SU-DHL-6 (cell line): ENCODE measurements around the gene TPST2.

Experiments used
- H2AFZ ChIP-seq: fragments of 200-600 bp; sonication (generic); 2 replicates; pipeline ENCODE4 v1.6.1; 2014; ENCODE audit warnings: low read depth, mild to moderate bottlenecking, moderate library complexity, mixed read lengths, antibody characterized with exemption, low read length; ENCODE audit not compliant: severe bottlenecking
- H3F3A ChIP-seq: fragments of 200-600 bp; shearing (Covaris generic); 2 replicates; pipeline ENCODE4 v1.6.0; 2016; ENCODE audit warnings: antibody characterized with exemption, mild to moderate bottlenecking; ENCODE audit not compliant: insufficient read depth
- H3K27ac ChIP-seq: fragments of 200-600 bp; sonication (generic); 2 replicates; pipeline ENCODE4 v1.5.1; 2016; ENCODE audit warnings: low read depth, mild to moderate bottlenecking, low read length, moderate library complexity, mixed read lengths
- H3K27me3 ChIP-seq: fragments of 200-600 bp; sonication (generic), shearing (Covaris generic); 2 replicates; pipeline ENCODE4 v1.6.0; 2014; ENCODE audit warnings: mild to moderate bottlenecking, low read length
- H3K36me3 ChIP-seq: fragments of 200-600 bp; sonication (generic); 2 replicates; pipeline ENCODE4 v1.6.1; 2014; ENCODE audit warnings: mild to moderate bottlenecking, low read length, mixed read lengths
- H3K4me2 ChIP-seq: fragments of 300-600, 200-600 bp; shearing (Covaris generic), sonication (generic); 2 replicates; pipeline ENCODE4 v1.6.0; 2014; ENCODE audit warnings: low read length, low read depth, mild to moderate bottlenecking; ENCODE audit not compliant: poor library complexity, severe bottlenecking
- H3K4me3 ChIP-seq: fragments of 200-600 bp; sonication (generic); 2 replicates; pipeline ENCODE4 v1.5.1; 2014; ENCODE audit warnings: antibody characterized with exemption, low read length, mild to moderate bottlenecking, mixed read lengths; ENCODE audit not compliant: insufficient read depth, poor library complexity, severe bottlenecking
- H3K79me2 ChIP-seq: fragments of 200-600 bp; sonication (generic); 2 replicates; pipeline ENCODE4 v1.6.1; 2014; ENCODE audit warnings: mild to moderate bottlenecking, low read length, moderate library complexity; ENCODE audit not compliant: insufficient read depth
- H3K9ac ChIP-seq: fragments of 200-600 bp; sonication (generic); 2 replicates; pipeline ENCODE4 v1.7.0; 2014; ENCODE audit warnings: mild to moderate bottlenecking, low read length
- H3K9me2 ChIP-seq: fragments of 200-600 bp; sonication (generic); replicated peaks from 2 replicates; pipeline ENCODE4 v1.6.1; 2014; ENCODE audit warnings: low read length; ENCODE audit not compliant: insufficient read depth
- H3K9me3 ChIP-seq: fragments of 200-600 bp; sonication (generic); 2 replicates; pipeline ENCODE4 v1.6.1; 2014; ENCODE audit warnings: low read length, mixed read lengths; ENCODE audit not compliant: insufficient read depth
- H4K20me1 ChIP-seq: fragments of 200-600 bp; sonication (generic); 2 replicates; pipeline ENCODE4 v1.6.1; 2014; ENCODE audit warnings: low read depth, mild to moderate bottlenecking, antibody characterized with exemption, low read length, moderate library complexity, mixed read lengths
- EZH2phosphoT487 ChIP-seq: fragments of 200-600 bp; sonication (generic), shearing (Covaris generic); conservative IDR thresholded peaks from 2 replicates; pipeline ENCODE4 v1.6.1; 2018; ENCODE audit warnings: mild to moderate bottlenecking, antibody characterized with exemption, low read length, moderate library complexity, mixed read lengths
- TF ChIP-seq, protein P1 (sequence below): fragments of 200-600 bp; sonication (generic); IDR thresholded peaks from one replicate; pipeline ENCODE4 v1.5.1; 2017; ENCODE audit warnings: antibody characterized with exemption, mild to moderate bottlenecking, low read length, moderate library complexity; ENCODE audit not compliant: insufficient read depth, poor library complexity, severe bottlenecking

Gene TPST2

DNA sequence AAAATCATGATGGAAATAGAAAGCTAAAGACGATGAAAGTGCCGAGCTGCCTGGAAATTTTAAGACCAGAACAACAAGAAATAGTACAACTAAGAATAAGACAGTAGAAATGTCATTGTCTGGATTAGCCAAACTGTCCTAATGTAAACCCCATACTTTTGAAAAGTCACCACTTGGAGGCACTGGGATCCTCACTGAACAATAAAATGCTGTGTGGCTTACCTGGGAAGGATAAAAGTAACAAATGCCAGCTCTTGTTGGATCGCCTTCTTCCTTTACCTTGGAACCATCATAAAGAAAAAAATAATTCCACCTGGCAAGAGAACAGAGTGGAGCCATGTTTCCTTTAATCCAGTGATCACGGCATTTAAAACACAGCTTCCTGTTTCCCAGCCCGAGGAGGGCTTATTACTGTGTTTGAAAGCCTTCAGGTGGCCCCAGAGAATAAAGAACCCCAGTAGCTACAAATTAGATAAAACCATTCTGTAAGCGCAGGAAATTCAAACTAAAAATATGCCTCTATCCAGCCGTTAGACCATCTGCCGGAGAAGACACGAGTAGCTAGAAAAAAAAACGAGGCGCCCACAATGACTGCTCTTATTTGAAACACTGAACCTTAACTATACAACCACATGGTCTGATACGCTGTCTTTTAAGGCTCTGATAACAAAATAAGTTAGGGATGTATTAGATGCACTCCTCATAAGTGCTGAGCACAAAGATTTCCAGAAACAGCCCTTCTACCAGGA is 110.7 kb downstream of the TPST2 start:
- H3K36me3 ChIP-seq = no peaks in the 10 kb centered on the region; the same call in 1 of the 2 replicates
- H3K79me2 ChIP-seq = peaks cover 43% of the 10 kb centered on the region
- peak overlapping the region; percentile 89 for H3K27ac ChIP-seq
- H3K27me3 ChIP-seq = no peaks in the 10 kb centered on the region
- peaks cover 27% of the 10 kb centered on the region for H3F3A ChIP-seq
- no peaks in the 10 kb centered on the region for H3K9me2 ChIP-seq
- peak overlapping the region; percentile 60 for H2AFZ ChIP-seq
- H3K9ac ChIP-seq = peak overlapping the region; percentile 83
- peak overlapping the region; percentile 98 for H3K4me2 ChIP-seq
- H4K20me1 ChIP-seq = no peaks in the 10 kb centered on the region
- TF ChIP-seq EZH2phosphoT487 = no peak
- TF ChIP-seq, protein P1, sequence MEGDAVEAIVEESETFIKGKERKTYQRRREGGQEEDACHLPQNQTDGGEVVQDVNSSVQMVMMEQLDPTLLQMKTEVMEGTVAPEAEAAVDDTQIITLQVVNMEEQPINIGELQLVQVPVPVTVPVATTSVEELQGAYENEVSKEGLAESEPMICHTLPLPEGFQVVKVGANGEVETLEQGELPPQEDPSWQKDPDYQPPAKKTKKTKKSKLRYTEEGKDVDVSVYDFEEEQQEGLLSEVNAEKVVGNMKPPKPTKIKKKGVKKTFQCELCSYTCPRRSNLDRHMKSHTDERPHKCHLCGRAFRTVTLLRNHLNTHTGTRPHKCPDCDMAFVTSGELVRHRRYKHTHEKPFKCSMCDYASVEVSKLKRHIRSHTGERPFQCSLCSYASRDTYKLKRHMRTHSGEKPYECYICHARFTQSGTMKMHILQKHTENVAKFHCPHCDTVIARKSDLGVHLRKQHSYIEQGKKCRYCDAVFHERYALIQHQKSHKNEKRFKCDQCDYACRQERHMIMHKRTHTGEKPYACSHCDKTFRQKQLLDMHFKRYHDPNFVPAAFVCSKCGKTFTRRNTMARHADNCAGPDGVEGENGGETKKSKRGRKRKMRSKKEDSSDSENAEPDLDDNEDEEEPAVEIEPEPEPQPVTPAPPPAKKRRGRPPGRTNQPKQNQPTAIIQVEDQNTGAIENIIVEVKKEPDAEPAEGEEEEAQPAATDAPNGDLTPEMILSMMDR = no peak
- H3K9me3 ChIP-seq = no peaks in the 10 kb centered on the region
- H3K4me3 ChIP-seq = peak overlapping the region; percentile 82

GRCh38 chr22:26477341-26477731 is 112.6 kb downstream of the TPST2 start:
- no peaks in the 10 kb centered on the region for H3K27me3 ChIP-seq
- H3K9ac ChIP-seq = no peak overlapping the region
- peaks cover 35% of the 10 kb centered on the region for H3K79me2 ChIP-seq

GRCh38 chr22:26476705-26477340 is 113.1 kb downstream of the TPST2 start:
- peaks cover 18% of the 10 kb centered on the region; the same call in 1 of the 2 replicates for H3F3A ChIP-seq
- no peak for TF ChIP-seq EZH2phosphoT487
- TF ChIP-seq, protein P1 = no peak
- H3K9me2 ChIP-seq = no peaks in the 10 kb centered on the region
- no peak overlapping the region for H3K4me2 ChIP-seq
- peaks cover 4% of the 10 kb centered on the region; the same call in 1 of the 2 replicates for H3K36me3 ChIP-seq
- no peak overlapping the region for H3K4me3 ChIP-seq
- H2AFZ ChIP-seq = no peak overlapping the region
- no peak overlapping the region for H3K9ac ChIP-seq
- no peaks in the 10 kb centered on the region for H4K20me1 ChIP-seq
- no peaks in the 10 kb centered on the region for H3K9me3 ChIP-seq
- H3K79me2 ChIP-seq = peaks cover 34% of the 10 kb centered on the region
- no peak overlapping the region for H3K27ac ChIP-seq
- no peaks in the 10 kb centered on the region for H3K27me3 ChIP-seq

More at GRCh38 chr22:26477341-26477731, 112.6 kb downstream of the TPST2 start:
- no peak for TF ChIP-seq EZH2phosphoT487
- TF ChIP-seq, protein P1 = no peak
- H2AFZ ChIP-seq = no peak overlapping the region
- no peak overlapping the region for H3K4me3 ChIP-seq
- H3K9me2 ChIP-seq = no peaks in the 10 kb centered on the region
- peaks cover 4% of the 10 kb centered on the region; the same call in 1 of the 2 replicates for H3K36me3 ChIP-seq
- no peak overlapping the region for H3K27ac ChIP-seq
- H3K9me3 ChIP-seq = no peaks in the 10 kb centered on the region
- H4K20me1 ChIP-seq = no peaks in the 10 kb centered on the region
- no peak overlapping the region for H3K4me2 ChIP-seq
- peaks cover 23% of the 10 kb centered on the region for H3F3A ChIP-seq
